Measurements from ENCODE around the gene GPR45.

The GPR45 gene

DNA sequence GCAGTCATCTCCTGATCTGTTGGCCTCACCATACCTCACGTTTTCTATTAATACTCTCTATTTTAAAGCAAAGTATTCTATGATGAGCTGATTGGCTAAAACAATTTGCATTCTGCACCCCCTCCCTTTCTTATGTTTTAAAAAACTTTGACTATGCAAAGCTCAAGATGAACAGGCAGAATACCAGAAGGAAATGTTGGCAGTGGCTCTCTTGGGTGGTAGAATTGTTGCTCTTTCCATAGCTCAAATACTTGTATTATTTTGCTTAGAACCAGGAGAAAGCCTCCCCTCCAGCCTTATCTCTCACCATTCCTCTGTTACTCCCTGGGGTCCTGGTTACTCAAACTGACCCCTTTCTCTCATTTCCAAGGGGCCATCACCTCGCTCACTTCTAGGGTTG lies 14.4 kb downstream of the GPR45 start:
- DNase-seq, result no peak

DNA sequence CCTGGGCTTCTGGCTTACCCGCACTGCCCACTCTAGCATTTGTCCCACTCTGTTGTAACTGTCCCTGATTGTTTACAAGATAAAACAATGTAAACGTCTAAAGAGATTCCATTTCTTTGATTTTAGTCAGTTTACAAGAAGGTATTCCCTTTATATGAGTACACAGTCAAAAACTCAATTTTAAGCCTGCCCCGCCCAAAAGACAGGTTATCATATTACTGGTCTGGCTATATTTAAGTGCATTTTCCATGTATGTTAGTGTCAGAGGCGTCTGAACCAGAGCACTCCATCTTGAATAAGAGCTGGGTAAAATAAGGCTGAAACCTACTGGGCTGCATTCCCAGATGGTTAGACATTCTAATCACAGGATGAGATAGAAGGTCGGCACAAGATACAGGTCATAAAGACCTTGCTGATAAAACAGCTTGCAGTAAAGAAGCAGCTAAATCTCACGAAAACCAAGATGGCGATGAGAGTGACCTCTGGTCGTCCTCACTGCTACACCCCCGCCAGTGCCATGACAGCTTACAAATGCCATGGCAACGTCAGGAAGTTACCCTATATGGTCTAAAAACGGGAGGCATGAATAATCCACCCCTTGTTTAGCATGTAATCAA lies 15.0 kb downstream of the GPR45 start:
- no peak for DNase-seq

DNA sequence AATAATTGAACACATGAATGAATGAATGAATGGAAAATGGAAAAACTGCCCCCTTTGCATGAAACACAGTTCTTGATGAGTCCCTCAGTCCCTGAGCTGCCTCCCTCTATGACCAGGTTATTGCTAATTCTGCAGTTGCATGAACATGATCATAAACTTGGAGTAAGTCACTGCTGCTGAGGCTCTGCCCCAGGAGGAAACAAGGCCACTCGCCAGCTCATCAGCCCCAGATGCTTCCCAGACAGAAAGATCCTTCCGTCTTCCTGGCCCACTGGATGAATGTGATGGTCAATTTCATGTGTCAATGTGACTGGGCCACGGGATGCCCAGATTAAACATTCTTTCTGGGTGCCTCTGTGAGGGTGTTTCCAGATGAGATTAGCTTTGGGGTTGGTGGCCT lies 16.4 kb downstream of the GPR45 start:
- no peak for DNase-seq

DNA sequence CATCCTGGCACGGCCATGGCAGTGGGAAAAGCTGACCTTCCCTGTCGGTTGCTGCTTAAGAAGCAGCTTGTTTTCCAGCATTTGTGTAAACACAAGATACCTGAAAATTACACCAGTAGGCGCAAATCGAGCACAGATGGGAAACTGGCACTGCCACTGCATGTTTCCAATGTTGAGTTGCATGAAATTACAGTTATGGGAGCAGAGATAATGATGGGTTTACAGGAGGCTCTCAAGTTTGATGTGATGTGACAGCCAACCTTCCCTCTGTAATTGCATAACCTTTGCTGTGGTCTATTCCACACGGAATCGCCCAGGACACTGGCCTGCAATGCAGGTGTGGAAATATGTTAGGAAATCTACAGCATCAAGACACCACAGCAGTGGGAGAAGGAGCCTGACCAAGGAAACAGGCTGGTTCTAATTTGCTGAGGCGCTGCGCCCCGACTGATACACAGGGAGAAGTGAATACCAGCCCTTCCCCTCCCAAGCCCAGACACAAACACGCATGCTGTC lies 17.4 kb downstream of the GPR45 start:
- DNase-seq, result no peak

DNA sequence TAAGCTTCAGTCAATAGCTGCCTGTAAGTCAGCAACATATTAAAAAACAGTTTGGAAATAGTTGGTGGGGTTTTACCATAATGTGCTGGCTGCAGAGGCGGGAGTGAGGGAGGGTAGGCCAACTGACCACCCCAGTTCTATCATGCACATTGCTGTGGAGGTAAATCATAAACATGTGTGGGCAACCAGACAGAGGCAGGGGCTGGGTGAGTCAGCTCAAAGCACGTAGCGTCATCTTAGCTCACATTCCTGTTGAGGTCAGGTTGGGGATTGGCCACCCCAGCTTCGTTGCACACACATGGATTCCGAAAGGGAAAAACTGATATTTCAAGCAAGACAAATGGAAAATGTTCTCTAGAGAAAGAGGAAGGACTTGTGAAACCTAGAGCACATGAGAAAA lies 19.5 kb downstream of the GPR45 start:
- DNase-seq, result peak; percentile 81

DNA sequence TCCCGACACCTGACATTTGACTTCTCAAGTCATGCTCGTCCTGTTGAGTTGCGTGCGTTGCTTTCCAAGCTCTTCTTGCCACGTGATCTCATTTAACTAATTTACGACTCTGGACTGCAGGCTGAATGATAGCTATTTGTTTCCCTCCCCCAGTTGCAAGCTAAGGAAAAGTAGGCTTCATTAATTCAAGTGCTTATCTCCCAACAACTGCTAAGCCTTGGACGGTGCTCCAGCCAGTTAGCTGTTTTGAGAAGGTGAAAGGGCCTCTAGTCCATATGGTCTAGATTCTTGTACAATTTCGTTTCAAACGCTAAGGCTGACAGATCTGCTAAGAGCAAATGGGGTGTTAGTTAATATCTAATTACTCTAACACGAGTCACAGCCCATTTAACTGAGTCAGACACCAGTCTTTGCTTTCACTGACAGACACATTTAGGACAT lies 21.1 kb downstream of the GPR45 start:
- no peak for DNase-seq

DNA sequence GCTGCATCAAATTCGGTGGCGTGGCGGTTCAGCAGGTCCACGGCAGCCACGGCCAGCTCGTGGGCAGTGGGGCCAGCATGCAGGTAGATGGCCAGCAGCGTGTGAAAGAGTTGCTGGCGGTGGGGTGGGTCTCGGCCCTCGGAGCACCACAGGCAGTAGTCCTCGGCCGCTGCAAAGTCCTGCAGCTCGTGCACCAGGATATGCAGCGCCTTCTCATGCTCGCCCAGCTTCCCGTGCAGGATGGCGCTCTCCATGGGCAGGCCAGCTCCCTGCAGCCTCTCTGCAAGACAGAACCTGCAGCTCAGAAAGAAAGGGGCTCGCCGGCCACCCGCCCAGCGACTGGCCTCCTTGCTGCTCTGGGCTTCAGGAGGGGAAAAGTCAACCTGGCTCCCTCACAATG lies 27.9 kb downstream of the GPR45 start:
- DNase-seq, result no peak

DNA sequence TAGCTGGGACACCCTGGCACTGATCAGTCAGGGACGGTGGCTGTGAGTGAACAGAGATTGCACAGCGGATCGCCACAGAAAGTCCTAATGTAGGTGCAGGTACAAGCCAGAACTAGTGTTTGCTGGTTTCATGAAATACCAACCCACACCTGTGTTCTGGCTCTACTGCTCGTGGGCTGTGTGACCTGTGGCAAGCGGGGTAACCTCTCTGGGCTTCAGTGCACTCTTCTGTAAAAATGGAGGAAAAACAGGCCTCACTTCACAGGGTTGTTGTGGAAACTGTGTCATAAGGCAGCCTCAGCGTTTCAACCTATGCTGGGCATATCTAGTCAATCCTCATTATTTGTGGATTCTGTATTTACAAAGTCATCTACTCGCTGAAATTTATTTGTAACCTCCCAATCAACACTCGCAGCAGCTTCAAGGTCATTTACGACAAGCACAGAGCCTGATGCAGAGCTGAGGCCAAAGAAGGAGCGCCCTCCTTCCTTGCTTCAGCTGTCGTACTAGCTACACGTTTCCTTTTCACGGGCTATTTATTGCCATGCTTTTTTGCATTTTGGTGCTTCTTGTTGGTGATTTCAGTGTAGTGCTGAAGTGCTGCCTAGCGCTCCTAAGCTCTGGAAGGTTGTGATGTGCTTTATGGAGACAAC lies 30.0 kb downstream of the GPR45 start:
- no peak for DNase-seq

DNA sequence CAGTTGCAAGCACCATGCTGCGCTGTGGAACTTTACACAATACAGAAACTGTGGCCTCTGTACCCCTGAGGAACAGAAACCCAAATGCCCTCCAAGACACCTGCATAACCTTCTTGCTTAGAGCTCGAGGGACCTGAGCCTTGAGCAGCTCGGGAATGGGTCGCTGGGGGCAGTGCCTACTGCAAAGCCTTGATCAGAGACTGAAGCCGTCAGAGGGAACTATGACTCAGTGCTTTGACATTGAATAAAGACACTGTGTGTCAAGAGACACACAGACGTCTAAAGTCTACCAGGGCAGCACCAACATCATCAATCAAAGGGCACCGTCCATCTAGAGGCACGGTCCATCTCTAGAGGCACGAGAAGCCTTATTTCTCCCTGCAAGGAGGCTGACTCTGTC lies 30.6 kb downstream of the GPR45 start:
- DNase-seq, result peak; percentile 5

DNA sequence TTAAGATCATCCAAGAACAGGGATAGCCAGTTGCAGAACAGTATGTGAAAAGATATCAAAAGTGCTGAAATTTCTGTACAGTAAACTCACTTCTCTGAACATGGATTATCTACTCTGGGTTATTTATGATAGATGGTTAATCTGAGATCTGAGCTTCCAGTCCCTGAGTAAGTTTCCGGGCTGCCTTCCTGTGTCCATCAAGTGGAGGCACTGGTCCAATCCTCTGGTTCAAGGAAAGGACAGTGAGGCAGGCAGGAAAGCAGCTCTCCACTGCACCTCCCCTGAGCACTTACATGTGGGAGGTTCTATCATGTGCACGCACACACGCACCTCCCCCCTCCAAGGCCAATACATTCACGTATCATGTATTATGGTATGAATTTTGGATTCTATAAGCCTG lies 32.5 kb downstream of the GPR45 start:
- no peak for DNase-seq

DNA sequence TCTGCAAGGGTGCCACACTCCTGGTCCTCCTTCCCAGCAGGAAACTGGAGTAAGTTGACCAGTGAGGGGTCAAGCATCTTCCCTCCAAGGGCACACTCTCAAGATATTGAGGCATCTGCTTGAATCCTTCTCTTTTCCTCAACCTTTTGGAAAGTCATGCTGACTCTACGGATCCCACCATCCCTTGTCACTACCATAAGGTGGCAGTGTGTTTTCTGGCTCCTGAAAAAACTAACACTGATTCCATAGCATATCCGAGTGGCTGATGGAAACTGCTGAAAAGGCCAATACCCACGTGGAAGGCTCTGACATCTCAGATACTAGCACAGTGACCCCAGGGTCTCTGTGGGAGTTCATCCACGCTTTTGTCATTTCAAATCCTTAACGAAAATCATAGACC lies 37.1 kb downstream of the GPR45 start:
- no peak for DNase-seq

DNA sequence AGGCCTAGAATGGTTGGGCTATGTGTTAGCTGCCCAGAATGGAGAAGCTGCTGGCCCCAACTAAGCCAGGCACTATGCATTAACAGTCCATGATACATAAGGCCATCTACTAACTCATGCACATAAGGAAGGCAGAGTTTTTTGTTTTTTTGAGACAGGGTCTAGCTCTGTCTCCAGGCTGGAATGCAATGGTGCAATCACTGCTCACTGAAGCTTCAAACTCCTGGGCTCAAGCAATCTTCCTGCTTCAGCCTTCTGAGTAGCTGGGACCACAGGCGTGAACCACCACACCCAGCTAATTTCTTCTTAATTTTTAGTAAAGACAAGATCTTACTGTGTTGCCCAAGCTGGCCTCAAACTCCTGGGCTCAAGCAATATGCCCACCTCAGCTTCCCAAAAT lies 37.6 kb downstream of the GPR45 start:
- no peak for DNase-seq

DNA sequence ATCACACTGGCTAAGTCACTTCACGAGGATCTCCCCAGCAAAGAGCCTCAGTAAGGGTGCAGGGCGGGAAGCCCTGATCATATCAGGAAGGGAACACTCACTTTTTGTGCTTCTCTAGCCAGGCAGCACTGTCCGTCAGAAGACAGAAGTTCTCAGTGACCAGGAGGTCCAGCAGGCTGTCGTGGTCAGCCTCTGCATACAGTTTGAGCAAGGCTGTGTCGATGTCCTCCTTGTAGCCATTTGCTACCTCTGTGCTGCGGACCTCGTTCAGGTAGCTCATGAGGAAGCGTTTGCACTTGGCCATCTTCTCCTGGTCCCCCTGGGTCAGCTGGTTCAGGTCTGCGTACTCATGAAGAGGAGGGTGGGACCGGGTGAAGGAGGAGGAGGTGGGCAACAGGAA lies 38.7 kb downstream of the GPR45 start:
- no peak for DNase-seq

DNA sequence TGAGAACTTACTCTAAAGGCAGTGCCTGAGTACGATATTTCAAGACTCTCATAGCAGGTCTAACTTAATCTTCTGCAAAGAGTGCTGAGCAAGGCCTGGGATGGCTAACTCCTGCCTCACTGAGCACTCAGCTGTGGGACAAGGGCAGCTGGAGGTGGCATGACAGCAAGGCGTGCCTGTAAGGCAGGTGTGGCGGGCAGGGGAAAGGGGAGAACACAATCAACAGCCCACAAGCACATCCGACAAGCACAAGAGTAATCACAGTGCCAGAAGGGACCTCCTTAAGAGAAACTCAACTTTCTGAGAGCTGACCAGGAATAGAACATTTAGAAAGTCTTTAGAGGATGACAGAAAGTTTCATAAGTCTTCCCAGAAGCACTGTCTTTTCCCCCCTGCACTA lies 42.0 kb downstream of the GPR45 start:
- DNase-seq, result no peak

DNA sequence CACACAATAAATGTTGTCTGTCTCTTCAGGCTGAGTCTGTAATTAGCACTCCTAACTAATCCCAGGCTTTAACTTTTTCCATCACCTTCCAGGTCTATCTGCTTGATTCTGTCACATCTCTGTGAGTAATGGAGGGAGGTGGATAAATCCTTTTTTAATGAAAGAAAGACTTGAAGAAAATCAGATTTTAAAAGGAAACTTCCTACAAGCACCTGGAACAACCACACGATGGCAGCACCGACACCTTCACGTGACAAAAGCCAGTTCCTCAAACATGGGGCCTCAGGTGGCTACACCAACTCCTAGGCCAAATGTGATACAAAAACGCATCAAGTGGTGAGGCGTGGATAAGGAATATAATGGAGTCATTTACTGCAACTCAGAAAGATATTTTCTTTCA lies 46.1 kb downstream of the GPR45 start:
- DNase-seq, result peak; percentile 25

DNA sequence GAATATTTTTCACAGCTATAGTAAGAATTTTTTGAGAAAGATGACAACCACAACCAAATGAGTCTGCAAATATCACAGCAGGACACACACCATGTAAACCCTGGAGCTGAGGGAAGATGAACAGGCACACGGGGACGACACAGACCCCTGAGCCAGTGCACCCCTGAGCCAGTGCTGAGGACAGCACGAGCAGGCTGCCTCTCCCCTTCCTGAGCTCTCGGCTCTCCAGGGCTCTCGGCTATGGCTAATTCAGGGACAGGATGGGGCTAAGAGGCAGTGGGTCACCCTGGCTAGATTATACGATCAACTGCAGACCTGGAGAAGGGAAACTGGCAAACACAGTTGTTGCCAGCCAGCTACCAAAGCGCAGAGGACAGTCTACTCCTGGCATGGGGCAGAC lies 46.6 kb downstream of the GPR45 start:
- DNase-seq, result no peak

DNA sequence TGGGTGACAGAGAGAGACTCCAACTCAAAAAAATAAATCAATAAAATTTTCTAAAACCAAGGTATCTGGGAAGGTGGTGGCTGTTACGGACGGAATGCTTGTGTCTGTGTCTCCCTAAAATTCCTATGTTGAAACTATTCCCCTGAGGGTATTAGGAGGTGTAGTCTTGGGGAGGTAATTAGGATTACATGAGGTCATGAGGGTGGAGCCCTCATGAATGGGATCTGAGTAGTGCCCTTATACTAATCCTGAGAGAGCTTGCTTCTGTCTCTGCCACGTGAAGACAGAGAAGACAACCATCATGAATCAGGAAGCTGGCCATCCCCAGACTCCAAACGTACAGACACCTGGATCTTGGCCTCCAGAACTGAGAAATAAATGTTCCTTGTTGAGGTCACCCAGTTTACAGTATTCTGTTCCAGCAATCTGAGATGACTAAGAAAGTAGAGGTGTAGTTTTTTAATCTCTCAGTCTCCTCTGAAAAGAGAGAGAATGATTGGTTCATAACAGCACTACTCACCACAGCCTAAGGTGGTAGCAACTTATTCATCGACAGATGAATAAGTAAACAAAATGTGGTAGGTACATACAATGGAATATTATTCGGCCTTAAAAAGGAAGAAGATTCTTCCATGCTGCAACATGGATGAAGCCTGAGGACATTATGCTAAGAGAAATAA lies 49.6 kb downstream of the GPR45 start:
- no peak for DNase-seq

DNA sequence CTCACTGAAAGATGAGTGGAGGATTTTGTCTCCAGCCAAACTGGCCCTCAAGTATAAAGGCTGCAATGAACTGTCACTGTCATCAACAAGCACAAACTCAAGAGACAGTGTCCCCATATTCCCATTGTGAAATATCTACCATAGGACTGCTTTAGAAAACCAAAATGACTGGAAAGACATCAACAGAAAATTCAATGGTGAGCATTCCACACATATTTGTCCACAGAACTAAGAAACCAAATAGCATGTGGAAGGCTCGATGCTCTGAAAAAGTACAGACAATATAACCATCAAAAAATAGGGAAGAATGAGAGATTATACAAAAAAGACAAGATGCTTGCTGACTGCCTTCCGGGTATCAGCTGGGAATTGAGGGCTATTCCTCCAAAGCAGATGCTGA lies 50.4 kb downstream of the GPR45 start:
- no peak for DNase-seq
